GM12864 (cell line): ENCODE results near the gene CYTH4.

Source experiments
- DNase-seq: peaks from one replicate; pipeline ENCODE4 v3.0.0-alpha.2; 2011; ENCODE audit warnings: low read depth
- H3K4me3 ChIP-seq: 2 replicates; pipeline ENCODE4 v1.5.1; 2011; ENCODE audit warnings: mild to moderate bottlenecking, low read depth, low read length, control low read depth
- TF ChIP-seq, protein P1 (sequence below): IDR thresholded peaks from 2 replicates; pipeline ENCODE4 v1.5.1; 2011; ENCODE audit warnings: low read depth, mild to moderate bottlenecking, moderate library complexity, low read length, control low read depth, inconsistent platforms; ENCODE audit errors: missing control alignments

CYTH4 gene

DNA sequence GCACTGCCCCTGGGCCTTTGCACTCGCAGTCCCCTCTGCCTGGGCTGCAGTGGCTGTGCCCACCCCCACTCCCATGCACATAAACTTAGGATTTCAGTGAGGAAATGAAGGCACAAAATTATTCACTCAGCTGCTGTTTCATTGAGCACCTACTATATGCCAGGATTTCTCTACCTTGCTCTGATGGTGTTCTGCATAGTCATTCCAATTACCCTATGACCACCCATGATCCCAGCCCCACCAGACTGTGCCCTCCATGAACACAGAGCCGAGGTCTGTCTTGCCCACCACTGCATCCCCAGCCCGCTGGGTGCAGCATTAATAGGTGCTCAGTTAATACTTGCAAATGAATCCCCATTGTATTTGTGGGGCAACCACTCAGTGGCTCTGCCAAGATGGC is 10.9 kb downstream of the CYTH4 start:
- no peak for DNase-seq
- H3K4me3 ChIP-seq, result no peak overlapping the region
- TF ChIP-seq, protein P1, sequence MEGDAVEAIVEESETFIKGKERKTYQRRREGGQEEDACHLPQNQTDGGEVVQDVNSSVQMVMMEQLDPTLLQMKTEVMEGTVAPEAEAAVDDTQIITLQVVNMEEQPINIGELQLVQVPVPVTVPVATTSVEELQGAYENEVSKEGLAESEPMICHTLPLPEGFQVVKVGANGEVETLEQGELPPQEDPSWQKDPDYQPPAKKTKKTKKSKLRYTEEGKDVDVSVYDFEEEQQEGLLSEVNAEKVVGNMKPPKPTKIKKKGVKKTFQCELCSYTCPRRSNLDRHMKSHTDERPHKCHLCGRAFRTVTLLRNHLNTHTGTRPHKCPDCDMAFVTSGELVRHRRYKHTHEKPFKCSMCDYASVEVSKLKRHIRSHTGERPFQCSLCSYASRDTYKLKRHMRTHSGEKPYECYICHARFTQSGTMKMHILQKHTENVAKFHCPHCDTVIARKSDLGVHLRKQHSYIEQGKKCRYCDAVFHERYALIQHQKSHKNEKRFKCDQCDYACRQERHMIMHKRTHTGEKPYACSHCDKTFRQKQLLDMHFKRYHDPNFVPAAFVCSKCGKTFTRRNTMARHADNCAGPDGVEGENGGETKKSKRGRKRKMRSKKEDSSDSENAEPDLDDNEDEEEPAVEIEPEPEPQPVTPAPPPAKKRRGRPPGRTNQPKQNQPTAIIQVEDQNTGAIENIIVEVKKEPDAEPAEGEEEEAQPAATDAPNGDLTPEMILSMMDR, result no peak

- TF ChIP-seq, protein P1, result no peak
- H3K4me3 ChIP-seq, result no peak overlapping the region
- DNase-seq, result no peak
Observed at GRCh38 chr22:37294747-37295146, 12.4 kb downstream of the CYTH4 start.

- TF ChIP-seq, protein P1, result no peak
- no peak overlapping the region for H3K4me3 ChIP-seq
- no peak for DNase-seq
Observed at GRCh38 chr22:37295213-37295886, 13.0 kb downstream of the CYTH4 start.

DNA sequence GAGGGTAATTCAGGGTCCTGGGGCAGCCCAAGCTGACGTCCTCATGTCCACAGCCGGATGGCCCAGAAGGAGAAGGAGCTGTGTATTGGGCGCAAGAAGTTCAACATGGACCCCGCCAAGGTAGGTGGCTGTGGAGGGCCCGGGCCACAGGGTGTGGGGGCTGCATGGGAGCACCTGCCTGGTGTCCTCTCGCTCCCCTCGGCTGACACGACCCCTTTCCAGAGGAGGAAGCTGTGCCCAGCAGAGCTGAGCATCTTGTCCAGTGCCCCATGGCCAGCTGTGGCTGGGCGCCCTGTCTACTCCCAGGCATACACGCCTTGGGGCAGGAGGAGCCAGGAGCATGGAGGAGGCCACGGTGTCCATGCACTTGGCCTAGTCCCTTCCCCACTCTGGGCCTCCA is 13.6 kb downstream of the CYTH4 start:
- DNase-seq, result no peak
- TF ChIP-seq, protein P1, result no peak

GRCh38 chr22:37298748-37299495 is 16.6 kb downstream of the CYTH4 start:
- TF ChIP-seq, protein P1, result no peak
- no peak for DNase-seq
- no peak overlapping the region for H3K4me3 ChIP-seq

More for the DNA sequence above, 13.6 kb downstream of the CYTH4 start:
- no peak overlapping the region for H3K4me3 ChIP-seq

GRCh38 chr22:37299969-37300509 is 17.7 kb downstream of the CYTH4 start:
- TF ChIP-seq, protein P1, result no peak
- no peak overlapping the region for H3K4me3 ChIP-seq
- DNase-seq, result no peak
